ENCODE measurements around the gene FHIT.

Gene FHIT

GRCh38 chr3:60309539-60310268 is 941.5 kb downstream of the FHIT start:
- no peak for DNase-seq

- DNase-seq = peak; percentile 42
Measured at GRCh38 chr3:60308808-60309207, 942.4 kb downstream of the FHIT start.

GRCh38 chr3:60307562-60308199 is 943.6 kb downstream of the FHIT start:
- peak; percentile 77 for DNase-seq

GRCh38 chr3:60304112-60304511 is 947.1 kb downstream of the FHIT start:
- no peak for DNase-seq

- no peak for DNase-seq
Measured at GRCh38 chr3:60303160-60303559, 948.1 kb downstream of the FHIT start.

- DNase-seq = no peak
Measured at GRCh38 chr3:60301142-60301541, 950.1 kb downstream of the FHIT start.

GRCh38 chr3:60298141-60298540 is 953.1 kb downstream of the FHIT start:
- no peak for DNase-seq

GRCh38 chr3:60294181-60294580 is 957.1 kb downstream of the FHIT start:
- DNase-seq = no peak

GRCh38 chr3:60291115-60291514 is 960.1 kb downstream of the FHIT start:
- peak; percentile 57 for DNase-seq

- DNase-seq = no peak
Measured at GRCh38 chr3:60290122-60290492, 961.1 kb downstream of the FHIT start.

- DNase-seq = no peak
Measured at GRCh38 chr3:60289341-60290121, 961.7 kb downstream of the FHIT start.

- DNase-seq = peak; percentile 10
Measured at GRCh38 chr3:60282866-60283265, 968.4 kb downstream of the FHIT start.

GRCh38 chr3:60281970-60282369 is 969.3 kb downstream of the FHIT start:
- no peak for DNase-seq

GRCh38 chr3:60277361-60277800 is 973.9 kb downstream of the FHIT start:
- DNase-seq = no peak

GRCh38 chr3:60276615-60277014 is 974.6 kb downstream of the FHIT start:
- no peak for DNase-seq

- DNase-seq = no peak
Measured at GRCh38 chr3:60274646-60275045, 976.6 kb downstream of the FHIT start.

GRCh38 chr3:60274098-60274497 is 977.2 kb downstream of the FHIT start:
- DNase-seq = no peak

- DNase-seq = no peak
Measured at GRCh38 chr3:60269829-60270266, 981.4 kb downstream of the FHIT start.

GRCh38 chr3:60269377-60269776 is 981.9 kb downstream of the FHIT start:
- no peak for DNase-seq

- DNase-seq = no peak
Measured at GRCh38 chr3:60268123-60268522, 983.1 kb downstream of the FHIT start.

- DNase-seq = no peak
Measured at GRCh38 chr3:60266444-60266843, 984.8 kb downstream of the FHIT start.

- DNase-seq = no peak
Measured at GRCh38 chr3:60263191-60263590, 988.1 kb downstream of the FHIT start.

GRCh38 chr3:60262546-60262945 is 988.7 kb downstream of the FHIT start:
- DNase-seq = no peak

GRCh38 chr3:60260546-60260945 is 990.7 kb downstream of the FHIT start:
- no peak for DNase-seq

Data from NCI-H146 (cell line).